Measurements from ENCODE around the gene ALMS1. TPM values are rescaled to one million over a fixed set of nuclear protein-coding genes. Genes with fewer than 3 reads are reported as not detected.

The ALMS1 gene
- total and polyA plus RNA-seq, 2 of the 4 experiments (the other 2 are of a cell fraction): 20.8 to 52.8 TPM

- Histone ChIP-seq H3K9ac (ENCODE audit: low read depth, low read length) (no peak overlapping the region), H3K9me3 (ENCODE audit: control insufficient read depth, insufficient read depth, low read length) (no peaks in the 10 kb centered on the region), H3K4ac (ENCODE audit: low read depth, low read length) (no peak overlapping the region), H3K27ac (ENCODE audit: insufficient read depth, low read length) (no peak overlapping the region), H3K18ac (ENCODE audit: low read depth, low read length) (no peak overlapping the region), H4K91ac (ENCODE audit: insufficient read depth, low read depth, low read length) (no peak overlapping the region), H3K79me1 (ENCODE audit: low read depth in 1 of 2, low read length in 2 of 2) (no peaks in the 10 kb centered on the region), H2AK9ac (replicated peaks; ENCODE audit: low read depth, low read length, poor library complexity) (no peak overlapping the region), H2AFZ (replicated peaks; ENCODE audit: low read length, poor library complexity) (no peak overlapping the region), H3K14ac (replicated peaks; ENCODE audit: low read depth, low read length) (no peak overlapping the region), H4K8ac (ENCODE audit: low read depth in 2 of 2, low read length in 2 of 2) (no peak overlapping the region), H2AK5ac (ENCODE audit: low read depth, low read length) (no peak overlapping the region), H3K9me1 (ENCODE audit: insufficient read depth, low read length) (no peaks in the 10 kb centered on the region), H3K36me3 (ENCODE audit: control insufficient read depth, insufficient read depth, low read length) (no peaks in the 10 kb centered on the region), H2BK15ac (ENCODE audit: low read depth, low read length) (no peak overlapping the region), H4K20me1 (ENCODE audit: insufficient read depth, low read length) (no peaks in the 10 kb centered on the region), H3K27me3 (ENCODE audit: control insufficient read depth, insufficient read depth, low read length) (peaks cover 8% of the 10 kb centered on the region; the same call in 1 of the 2 replicates), H3K23ac (ENCODE audit: low read depth, low read length) (no peak overlapping the region), H3K4me1 (ENCODE audit: control insufficient read depth, insufficient read depth, low read length) (no peaks in the 10 kb centered on the region), H2BK5ac (ENCODE audit: low read depth, low read length, poor library complexity, severe bottlenecking) (no peak overlapping the region), H3K56ac (ENCODE audit: extremely low read depth, insufficient read depth, low read length) (no peak overlapping the region), H2BK120ac (ENCODE audit: low read depth, low read length) (no peak overlapping the region), H3K4me3 (ENCODE audit: insufficient read depth, low read depth, low read length) (no peak overlapping the region), H4K5ac (ENCODE audit: low read depth, low read length) (no peak overlapping the region), H2BK20ac (ENCODE audit: low read depth, low read length) (no peak overlapping the region), H3K4me2 (ENCODE audit: low read depth, low read length) (no peak overlapping the region)
- no TSS peak for BruUV-seq (replicated peaks)
- POLR2A ChIA-PET (ENCODE audit: unreplicated experiment): no interaction called here
- peak; percentile 64 for ATAC-seq (ENCODE audit: low read depth)
- dilution Hi-C loops (cut with HindIII; ENCODE audit: low sequenced_read_pairs, unreplicated experiment): no loop called here
- DNase-seq: no peak
- WGBS, 2 experiments (ENCODE audit: extremely low coverage in 2 of 2, insufficient read length in 1 of 2): no CpG with 5 or more reads among the region's 1 CpG
- TF ChIP-seq NFE2L2 (IDR thresholded peaks at IDR 0.05; ENCODE audit: low read depth, low read length) (no peak), BHLHE40 (IDR thresholded peaks at IDR 0.05; ENCODE audit: low read depth, low read length) (no peak), CHD1 (IDR thresholded peaks at IDR 0.05; ENCODE audit: low read depth, low read length) (no peak), POLR2A (IDR thresholded peaks at IDR 0.05; ENCODE audit: low read depth, low read length) (no peak), RCOR1 (IDR thresholded peaks at IDR 0.05; ENCODE audit: insufficient replicate concordance, low read length) (no peak), USF2 (IDR thresholded peaks at IDR 0.05; ENCODE audit: low read depth, low read length) (no peak), RAD21 (IDR thresholded peaks at IDR 0.05; ENCODE audit: low read length) (no peak), FOS (IDR thresholded peaks at IDR 0.05; ENCODE audit: low read depth, low read length) (no peak), MAFK (IDR thresholded peaks at IDR 0.05; ENCODE audit: low read depth, low read length) (no peak), RFX5 (IDR thresholded peaks at IDR 0.05; ENCODE audit: low read depth, low read length) (no peak), CEBPB (IDR thresholded peaks at IDR 0.05; ENCODE audit: low read depth, low read length) (no peak), ELK1 (IDR thresholded peaks at IDR 0.05; ENCODE audit: borderline replicate concordance, low read depth, low read length) (no peak), MXI1 (IDR thresholded peaks at IDR 0.05; ENCODE audit: borderline replicate concordance, low read depth, low read length) (no peak), SMC3 (IDR thresholded peaks at IDR 0.05; ENCODE audit: low read depth, low read length) (no peak), MAZ (IDR thresholded peaks at IDR 0.05; ENCODE audit: borderline replicate concordance, low read depth, low read length) (no peak)
- intact Hi-C loops (cut with micrococcal nuclease): no loop called here
- CTCF ChIA-PET: no interaction called here
- in situ Hi-C loops (cut with MboI; ENCODE audit: low sequenced_read_pairs): no loop called here
These were observed 254.9 kb downstream of the ALMS1 start for GRCh38 chr2:73640511-73640911.

All from IMR-90 (cell line).